HEK293T (cell line): ENCODE results near the gene PAPPA2.
A peak's percentile ranks its signal among the peaks of the same experiment; 100 is the strongest.

ENCODE experiments used
- CTCF ChIA-PET: fragments of 350-600 bp; formaldehyde crosslinking; extraction: SDS; loops from one replicate; lab custom pipeline; 2021; ENCODE audit warnings: antibody characterized with exemption, inconsistent platforms; lab: Yijun Ruan, JAX
- POLR2A ChIA-PET: fragments of 350-600 bp; formaldehyde crosslinking; extraction: SDS; loops from one replicate; lab custom pipeline; 2020; ENCODE audit warnings: antibody characterized with exemption, inconsistent platforms; lab: Yijun Ruan, JAX
- DNase-seq: peaks from one replicate; pipeline ENCODE4 v3.0.0; 2012; ENCODE audit warnings: mixed read lengths; ENCODE audit errors: extremely low spot score
- ARNT ChIP-seq: fragments of 450-650 bp; IDR thresholded peaks from 2 replicates; pipeline ENCODE4 v1.6.1; 2017; ENCODE audit warnings: mild to moderate bottlenecking
- BHLHE40 ChIP-seq: fragments of 450-650 bp; IDR thresholded peaks from 2 replicates; pipeline ENCODE4 v1.6.1; 2016; ENCODE audit warnings: mild to moderate bottlenecking, moderate library complexity, borderline replicate concordance
- CTBP1 ChIP-seq: fragments of 450-650 bp; IDR thresholded peaks from 2 replicates; pipeline ENCODE4 v1.6.1; 2016; ENCODE audit warnings: borderline replicate concordance
- ELF4 ChIP-seq: fragments of 450-650 bp; IDR thresholded peaks from 2 replicates; pipeline ENCODE4 v1.6.1; 2017; ENCODE audit warnings: antibody characterized with exemption
- FOXA1 ChIP-seq: fragments of 450-650 bp; IDR thresholded peaks from 2 replicates; pipeline ENCODE4 v1.6.1; 2016; ENCODE audit warnings: mild to moderate bottlenecking
- FOXK2 ChIP-seq: fragments of 450-650 bp; IDR thresholded peaks from 2 replicates; pipeline ENCODE4 v1.6.1; 2016; ENCODE audit warnings: mild to moderate bottlenecking
- FOXM1 ChIP-seq: fragments of 450-650 bp; IDR thresholded peaks from 2 replicates; pipeline ENCODE4 v1.6.1; 2017; ENCODE audit warnings: mild to moderate bottlenecking, borderline replicate concordance
- HDGF ChIP-seq: fragments of 450-650 bp; IDR thresholded peaks from 2 replicates; pipeline ENCODE4 v1.6.1; 2017; ENCODE audit warnings: antibody characterized with exemption, borderline replicate concordance
- L3MBTL2 ChIP-seq: fragments of 450-650 bp; conservative IDR thresholded peaks from 2 replicates; pipeline ENCODE4 v1.6.1; 2016; ENCODE audit warnings: mild to moderate bottlenecking
- LEF1 ChIP-seq: fragments of 450-650 bp; IDR thresholded peaks from 2 replicates; pipeline ENCODE4 v1.6.1; 2017; ENCODE audit warnings: mild to moderate bottlenecking, borderline replicate concordance
- NFRKB ChIP-seq: fragments of 450-650 bp; IDR thresholded peaks from 2 replicates; pipeline ENCODE4 v1.6.1; 2016; ENCODE audit warnings: mild to moderate bottlenecking, moderate library complexity
- PKNOX1 ChIP-seq: fragments of 450-650 bp; IDR thresholded peaks from 2 replicates; pipeline ENCODE4 v1.6.1; 2016
- SP1 ChIP-seq: fragments of 450-650 bp; IDR thresholded peaks from 2 replicates; pipeline ENCODE4 v1.6.1; 2017
- SUZ12 ChIP-seq: fragments of 450-650 bp; IDR thresholded peaks from 2 replicates; pipeline ENCODE4 v1.6.1; 2016; ENCODE audit warnings: mild to moderate bottlenecking
- TARDBP ChIP-seq: fragments of 450-650 bp; IDR thresholded peaks from 2 replicates; pipeline ENCODE4 v1.6.1; 2016
- ZNF384 ChIP-seq: fragments of 450-650 bp; IDR thresholded peaks from 2 replicates; pipeline ENCODE4 v1.6.1; 2016

Gene PAPPA2

DNA sequence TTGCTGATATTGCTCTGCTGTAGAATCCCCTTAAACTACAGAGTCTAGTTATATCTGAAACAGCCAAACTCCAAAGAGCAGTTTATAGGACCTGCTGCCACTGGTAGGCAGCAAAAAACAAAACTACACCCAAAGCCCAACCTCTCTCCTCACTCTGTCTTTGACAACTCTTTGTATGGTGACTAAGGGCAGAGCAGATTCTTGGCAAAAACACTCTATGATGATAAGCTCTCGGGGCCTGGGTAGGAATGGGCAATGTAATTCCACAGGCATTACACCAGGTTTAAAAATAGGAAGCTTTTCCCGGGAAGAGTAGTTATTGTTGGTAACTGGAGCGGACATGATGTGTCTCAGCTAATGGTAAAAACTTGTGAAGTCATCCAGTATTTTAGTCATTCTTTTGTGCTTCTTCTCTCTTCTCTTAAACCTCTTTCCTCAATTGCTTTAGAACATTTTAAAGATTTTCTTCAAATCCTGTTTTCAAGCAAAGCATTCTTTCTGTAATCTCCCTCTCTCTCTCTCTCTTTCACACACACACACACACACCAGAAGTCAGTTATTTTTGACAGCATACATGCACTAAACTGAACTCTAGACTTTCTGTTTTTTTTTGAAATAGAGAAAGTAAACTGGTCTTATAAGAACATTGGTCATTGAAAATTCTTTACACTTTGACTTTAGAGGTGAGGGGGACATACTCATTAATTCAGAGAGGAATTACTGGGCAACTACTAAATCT is 193.5 kb downstream of the PAPPA2 start:
- TF ChIP-seq FOXA1 (no peak), BHLHE40 (no peak), ELF4 (no peak), FOXK2 (no peak), FOXM1 (no peak), PKNOX1 (no peak), ZNF384 (no peak)
- ChIA-PET CTCF (no interaction called here), POLR2A (no interaction called here)
- DNase-seq, result no peak

- no peak for TF ChIP-seq FOXA1
- no peak for TF ChIP-seq BHLHE40
- TF ChIP-seq TARDBP, result no peak
- TF ChIP-seq L3MBTL2, result no peak
- no peak for TF ChIP-seq ARNT
- no peak for TF ChIP-seq FOXK2
- TF ChIP-seq ELF4, result no peak
- TF ChIP-seq CTBP1, result no peak
- no peak for TF ChIP-seq LEF1
- TF ChIP-seq SP1, result no peak
- no peak for TF ChIP-seq HDGF
- no peak for TF ChIP-seq SUZ12
- TF ChIP-seq NFRKB, result no peak
- TF ChIP-seq PKNOX1, result no peak
- TF ChIP-seq FOXM1, result no peak
- TF ChIP-seq ZNF384, result no peak
- DNase-seq, result no peak
- ChIA-PET POLR2A (no interaction called here), CTCF (interaction anchor here (0.6 kb wide), 1 partner anchor 97 kb away, joined by 3 read pairs; no protein-coding TSS in a partner anchor)
Observed at GRCh38 chr1:176669782-176670181, 206.8 kb downstream of the PAPPA2 start.

DNA sequence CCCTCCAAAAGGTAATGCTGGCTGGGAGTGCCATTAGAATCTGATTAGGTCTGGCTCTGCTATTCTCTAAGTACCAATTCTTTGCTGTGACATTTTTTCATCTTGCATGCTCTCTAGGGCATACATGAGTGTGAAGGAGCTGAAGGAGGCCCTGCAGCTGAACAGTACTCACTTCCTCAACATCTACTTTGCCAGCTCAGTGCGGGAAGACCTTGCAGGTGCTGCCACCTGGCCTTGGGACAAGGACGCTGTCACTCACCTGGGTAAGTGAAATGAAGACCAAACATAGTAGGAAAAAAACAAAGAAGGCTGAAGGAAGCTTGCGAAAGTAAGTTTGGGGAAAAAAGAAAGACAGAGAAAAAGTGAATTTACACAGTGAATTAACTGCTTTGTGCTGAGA is 207.9 kb downstream of the PAPPA2 start:
- ChIA-PET CTCF (no interaction called here), POLR2A (no interaction called here)
- DNase-seq, result no peak
- TF ChIP-seq FOXK2 (no peak), FOXA1 (no peak), ZNF384 (no peak), BHLHE40 (no peak), ELF4 (no peak), HDGF (no peak), LEF1 (no peak), SUZ12 (no peak), CTBP1 (no peak)

DNA sequence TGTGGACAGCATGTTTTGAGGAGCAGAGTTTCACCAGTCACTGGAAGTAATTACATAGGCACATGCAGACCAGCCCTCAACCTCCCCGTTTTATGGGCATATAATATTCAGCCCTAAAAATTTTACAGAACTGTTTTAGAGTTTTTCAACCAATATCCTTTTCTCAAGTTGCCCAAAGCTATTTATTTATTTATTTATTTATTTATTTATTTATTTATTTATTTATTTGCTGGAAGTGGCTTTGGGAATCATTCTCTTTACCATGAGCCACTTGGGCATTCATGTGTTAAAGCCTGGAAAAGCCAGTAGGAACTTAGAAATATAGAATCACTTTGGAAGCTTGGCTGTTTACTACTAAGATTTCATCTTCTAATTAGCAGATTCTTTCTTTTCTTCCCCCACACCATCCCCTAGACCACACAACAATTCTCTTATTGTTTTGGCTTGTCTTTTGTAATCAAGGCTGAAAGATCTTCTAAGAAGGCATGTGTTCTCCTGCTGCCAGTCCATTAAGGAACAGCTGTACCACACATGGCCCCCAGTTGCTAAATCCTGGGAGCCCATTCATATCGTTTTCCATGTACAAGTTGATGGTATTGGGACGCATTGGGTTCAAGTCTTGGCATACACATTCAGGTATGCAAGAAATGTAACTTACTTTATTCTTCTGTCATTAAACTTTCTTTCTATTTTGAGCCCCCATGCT is 220.0 kb downstream of the PAPPA2 start:
- ChIA-PET POLR2A (no interaction called here), CTCF (interaction anchor here (0.7 kb wide), 1 partner anchor 9 kb away, joined by 3 read pairs; no protein-coding TSS in a partner anchor)
- DNase-seq, result no peak
- TF ChIP-seq BHLHE40 (no peak), FOXM1 (no peak), NFRKB (no peak), L3MBTL2 (no peak), PKNOX1 (no peak), LEF1 (no peak), TARDBP (no peak), HDGF (no peak), ELF4 (no peak), SUZ12 (no peak), ZNF384 (no peak), FOXK2 (no peak), ARNT (no peak), FOXA1 (no peak), CTBP1 (no peak), SP1 (no peak)

DNA sequence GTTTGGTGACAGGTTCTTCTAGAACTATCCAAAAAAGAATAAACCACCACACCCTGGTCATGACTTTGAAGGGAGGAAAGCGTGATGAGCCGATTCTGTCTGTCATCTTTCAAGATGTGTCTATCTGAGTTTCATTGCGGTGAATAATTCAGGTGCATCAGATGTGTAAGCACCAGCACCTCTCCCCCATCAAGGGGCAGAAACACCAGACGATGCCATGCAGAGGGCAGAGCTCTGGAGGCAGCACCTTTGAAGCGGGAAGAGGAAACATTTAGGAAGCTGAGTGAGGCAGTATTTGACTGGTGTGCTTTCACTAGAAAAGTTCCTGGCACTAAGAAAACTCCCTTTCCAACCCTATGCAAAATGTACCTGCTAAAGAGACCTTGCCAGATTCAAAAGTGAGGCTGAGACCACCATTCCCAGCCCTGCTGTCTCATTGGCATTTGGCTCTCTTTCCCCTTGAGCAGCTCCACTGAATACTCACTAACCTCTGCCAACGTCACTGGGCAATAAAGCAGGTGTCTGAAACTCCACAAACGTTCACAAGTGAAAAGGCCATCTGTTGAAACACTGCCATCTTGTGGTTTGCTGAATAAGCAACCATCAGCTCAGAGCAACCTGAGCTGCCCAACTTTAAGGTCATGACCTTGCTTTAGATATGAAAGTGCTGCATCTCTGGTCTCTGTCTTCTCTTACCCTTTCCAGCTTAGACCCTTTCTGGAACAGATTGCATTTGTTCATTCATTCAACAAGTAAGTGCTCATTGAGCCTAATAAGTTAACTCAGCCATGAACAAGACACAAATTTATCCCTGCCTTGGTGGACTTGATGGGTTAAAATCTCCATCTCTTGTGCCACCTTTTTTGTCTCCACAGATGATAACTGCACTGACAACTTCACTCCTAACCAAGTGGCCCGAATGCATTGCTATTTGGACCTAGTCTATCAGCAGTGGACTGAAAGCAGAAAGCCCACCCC is 228.6 kb downstream of the PAPPA2 start:
- ChIA-PET POLR2A (no interaction called here), CTCF (interaction anchor here (0.6 to 1.2 kb wide), 5 partner anchors 9 to 192 kb away, joined by 3 to 4 read pairs (median 3); no protein-coding TSS in a partner anchor)
- DNase-seq, result peak; percentile 64
- TF ChIP-seq HDGF (no peak), L3MBTL2 (no peak), NFRKB (no peak), TARDBP (no peak), FOXM1 (no peak), CTBP1 (no peak), PKNOX1 (no peak), SUZ12 (no peak)
